H1 (cell line): ENCODE measurements around the gene ATAD3A. TPM values are rescaled to one million over a fixed set of nuclear protein-coding genes. Genes with fewer than 3 reads are reported as not detected.

Source experiments
- ATF2 ChIP-seq: IDR thresholded peaks from 2 replicates; pipeline ENCODE4 v1.6.1; 2012; ENCODE audit warnings: low read length, inconsistent platforms
- BACH1 ChIP-seq: IDR thresholded peaks from 2 replicates; pipeline ENCODE4 v1.6.1; 2012; ENCODE audit warnings: low read length, improper control_type of control experiment
- BRCA1 ChIP-seq: IDR thresholded peaks from 2 replicates; pipeline ENCODE4 v1.6.1; 2012; ENCODE audit warnings: low read depth, low read length, improper control_type of control experiment
- CBX8 ChIP-seq: fragments of 300-800, 300-1000 bp; sonication (generic); IDR thresholded peaks from 2 replicates; pipeline ENCODE4 v1.7.1; 2016; ENCODE audit warnings: low read depth, low read length, borderline replicate concordance
- CHD1 ChIP-seq: IDR thresholded peaks from 2 replicates; pipeline ENCODE4 v1.6.1; 2012; ENCODE audit warnings: low read depth, low read length, improper control_type of control experiment
- CHD2 ChIP-seq: IDR thresholded peaks from 2 replicates; pipeline ENCODE4 v1.6.1; 2012; ENCODE audit warnings: low read length, improper control_type of control experiment
- E2F6 ChIP-seq: IDR thresholded peaks from 2 replicates; pipeline ENCODE4 v1.6.1; 2012; ENCODE audit warnings: inconsistent platforms
- HDAC6 ChIP-seq: IDR thresholded peaks from one replicate; pipeline ENCODE4 v1.7.1; 2012; ENCODE audit warnings: low read depth, mild to moderate bottlenecking, inconsistent platforms, low read length, moderate library complexity
- MAFK ChIP-seq: IDR thresholded peaks from 2 replicates; pipeline ENCODE4 v1.6.1; 2012; ENCODE audit warnings: low read depth, mild to moderate bottlenecking, improper control_type of control experiment, low read length
- NRF1 ChIP-seq: IDR thresholded peaks from 2 replicates; pipeline ENCODE4 v1.6.1; 2011; ENCODE audit warnings: mild to moderate bottlenecking, low read depth, low read length, improper control_type of control experiment
- RAD21 ChIP-seq, 2 experiments: IDR thresholded peaks in 1 of 2; conservative IDR thresholded peaks in 1 of 2; 2 replicates each; pipeline ENCODE4 v1.6.1; 2011; ENCODE audit warnings: low read depth in 2 of 2, low read length in 2 of 2, improper control_type of control experiment in 1 of 2, inconsistent platforms in 1 of 2, mild to moderate bottlenecking in 1 of 2, moderate library complexity in 1 of 2
- SP2 ChIP-seq: IDR thresholded peaks from 2 replicates; pipeline ENCODE4 v1.6.1; 2012; ENCODE audit warnings: mild to moderate bottlenecking, low read length, inconsistent platforms
- SP4 ChIP-seq: IDR thresholded peaks from 2 replicates; pipeline ENCODE4 v1.6.1; 2012; ENCODE audit warnings: low read length, inconsistent platforms
- SUZ12 ChIP-seq: fragments of 200-600 bp; sonication (generic); IDR thresholded peaks from 2 replicates; pipeline ENCODE4 v1.6.1; 2012; ENCODE audit warnings: mild to moderate bottlenecking, inconsistent platforms, low read length, moderate library complexity, mixed read lengths
- TAF1 ChIP-seq: IDR thresholded peaks from 2 replicates; pipeline ENCODE4 v1.6.1; 2011; ENCODE audit warnings: mild to moderate bottlenecking, low read depth, low read length
- YY1 ChIP-seq: IDR thresholded peaks from 2 replicates; pipeline ENCODE4 v1.6.1; 2011; ENCODE audit warnings: low read depth, mild to moderate bottlenecking, low read length
- polyA plus RNA-seq, 7 experiments: library from polyadenylated mRNA; depleted of rRNA in 3 of 7; stranded (reverse) in 5 of 7; unstranded in 2 of 7; fragments of >200 nt in 5 of 7; fragments of 200-250 nt in 2 of 7; gene quantifications; 1 replicate in 5 of 7; 2 replicates in 1 of 7; 4 replicates in 1 of 7; pipeline versions ENCODE4 v1.2.1 to v1.2.3, GENCODE V29; 2011 to 2013; ENCODE audit warnings: missing spikeins in 2 of 7, mixed read lengths in 2 of 7
- total RNA-seq: library from RNA; stranded (reverse); fragmentation: NEBNext Ultra II Directional; extraction: Animal tissue kit (Norgen Biotek cat#: 25700); gene quantifications from 2 replicates; pipeline ENCODE4 v1.2.1, GENCODE V29; 2021
- TF ChIP-seq, protein P1 (sequence below): IDR thresholded peaks from 2 replicates; pipeline ENCODE4 v1.6.1; 2012; ENCODE audit warnings: inconsistent platforms

The ATAD3A gene
- total and polyA plus RNA-seq, 2 of the 8 experiments (the other 6 are each of a cell fraction or from before 2014, with no cell fraction given), result 28.3 to 64.7 TPM

GRCh38 chr1:1510912-1511532 is 940 bp upstream of the ATAD3A start (continued):
- TF ChIP-seq ATF2, result no peak
- TF ChIP-seq TAF1, result no peak
- TF ChIP-seq CHD1, result no peak
- no peak for TF ChIP-seq NRF1
- TF ChIP-seq, protein P1, sequence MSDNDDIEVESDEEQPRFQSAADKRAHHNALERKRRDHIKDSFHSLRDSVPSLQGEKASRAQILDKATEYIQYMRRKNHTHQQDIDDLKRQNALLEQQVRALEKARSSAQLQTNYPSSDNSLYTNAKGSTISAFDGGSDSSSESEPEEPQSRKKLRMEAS, result peak; percentile 25; the same call in 1 of the 2 replicates
- TF ChIP-seq E2F6, result peak; percentile 68
- no peak for TF ChIP-seq CHD2
- no peak for TF ChIP-seq CBX8
- no peak for TF ChIP-seq HDAC6
- TF ChIP-seq RAD21 (IDR thresholded peaks at IDR 0.05 in 1 of 2, conservative IDR thresholded peaks at IDR 0.05 in 1 of 2; ENCODE audit: low read depth in 2 of 2, low read length in 2 of 2), result no peak
- TF ChIP-seq MAFK, result no peak
- TF ChIP-seq YY1, result no peak
- no peak for TF ChIP-seq SP2
- TF ChIP-seq SUZ12, result no peak
- no peak for TF ChIP-seq BACH1
- 0 out of 2 replicates have a peak, but pooled peaks have one; percentile 9 for TF ChIP-seq BRCA1
- TF ChIP-seq SP4, result no peak
